EH (cell line): ENCODE data around the gene HTR2C.
"Not testable (repeated sequence)": the region's sequence is repeated elsewhere in the genome, so short reads cannot be mapped to it uniquely, and the experiment has no call there.

Experiments
- DNase-seq: peaks from one replicate; pipeline ENCODE4 v3.0.0-alpha.2; 2015; ENCODE audit warnings: low read depth

The HTR2C gene

DNA sequence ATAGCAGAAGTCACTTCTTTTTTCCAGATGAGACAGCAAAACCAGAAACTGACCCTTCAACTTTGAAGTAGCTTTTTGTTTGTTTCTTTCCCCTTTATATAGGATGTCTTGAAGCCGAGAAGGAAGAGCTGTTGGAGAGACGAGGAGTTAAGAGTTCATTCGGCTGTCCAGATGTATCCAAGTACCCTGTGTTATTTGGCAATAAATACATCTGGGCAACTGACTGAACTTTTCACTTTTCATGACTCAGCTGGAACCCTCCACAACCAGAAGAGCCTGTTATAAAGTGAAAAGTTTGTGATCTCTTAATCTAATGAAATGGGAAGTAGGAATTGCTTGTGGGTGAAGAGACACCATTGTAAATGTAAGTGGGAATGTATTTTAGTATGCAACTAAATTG, 131.2 kb downstream of the HTR2C start:
- DNase-seq = no peak

- DNase-seq = no peak
These were observed 134.0 kb downstream of the HTR2C start for GRCh38 chrX:114717921-114718320.

GRCh38 chrX:114766541-114766940, 182.7 kb downstream of the HTR2C start:
- DNase-seq = no peak

GRCh38 chrX:114774691-114775090, 190.8 kb downstream of the HTR2C start:
- peak; percentile 0 for DNase-seq

- no peak for DNase-seq
These were observed 199.0 kb downstream of the HTR2C start for GRCh38 chrX:114782925-114783324.

DNA sequence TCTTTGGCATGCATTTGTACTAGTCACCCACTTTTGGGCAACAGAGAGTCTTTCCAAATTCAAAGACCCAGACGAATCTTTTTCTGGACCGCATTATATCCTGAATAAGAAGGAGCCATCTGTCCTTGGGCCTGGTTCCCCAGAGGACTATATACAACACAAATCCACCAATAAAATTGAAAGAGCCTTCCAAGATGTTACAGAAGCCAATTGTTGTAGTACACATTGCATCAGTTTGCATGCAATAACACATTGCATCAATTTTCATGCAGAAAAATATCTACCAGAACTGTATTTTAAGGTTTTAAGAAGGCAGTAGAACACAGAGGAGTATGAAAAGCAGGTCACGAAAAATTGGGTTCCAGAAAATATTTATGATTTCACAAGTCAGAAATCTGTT, 203.2 kb downstream of the HTR2C start:
- no peak for DNase-seq

GRCh38 chrX:114797494-114797893, 213.6 kb downstream of the HTR2C start:
- no peak for DNase-seq

DNA sequence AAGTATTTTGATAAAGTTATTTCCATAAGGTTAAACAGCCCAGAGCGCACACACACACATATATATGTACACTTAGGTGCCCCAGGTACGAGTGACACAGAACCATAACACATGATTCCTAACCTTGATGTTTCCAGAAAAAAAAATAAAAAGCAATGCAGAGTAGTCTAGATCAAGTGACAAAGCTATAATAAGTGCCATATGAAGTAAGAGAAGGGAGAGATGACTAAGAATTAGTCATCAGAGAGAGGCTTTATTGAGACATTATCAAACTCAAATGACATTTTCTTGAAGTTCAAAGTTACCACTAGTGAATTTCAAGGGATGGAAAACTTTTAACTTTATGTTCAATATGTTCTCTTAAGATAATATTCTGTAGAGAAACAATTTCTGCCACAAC, 215.0 kb downstream of the HTR2C start:
- DNase-seq = peak; percentile 5

- peak; percentile 47 for DNase-seq
These were observed 216.8 kb downstream of the HTR2C start for GRCh38 chrX:114800719-114801118.

DNA sequence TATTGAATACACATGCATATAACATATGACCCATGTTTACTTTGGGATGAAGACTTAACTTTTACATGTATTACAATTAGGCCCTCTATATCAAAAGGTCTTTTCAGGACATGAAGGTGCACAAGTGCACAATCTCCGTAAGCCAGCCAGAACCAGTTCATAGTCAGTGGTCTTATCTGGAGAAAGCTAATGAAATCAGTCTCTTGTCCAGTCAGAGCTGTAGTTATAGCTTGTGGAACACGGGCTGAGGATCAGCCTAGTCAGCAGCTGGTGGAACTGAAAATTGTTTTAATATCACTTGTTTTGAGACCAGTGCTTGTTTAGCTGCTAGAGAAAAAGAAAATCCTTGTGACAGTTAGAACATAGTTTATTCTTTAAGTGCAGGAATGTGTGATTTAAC, 235.6 kb downstream of the HTR2C start:
- no peak for DNase-seq

- peak; percentile 38 for DNase-seq
These were observed 257.2 kb downstream of the HTR2C start for GRCh38 chrX:114841051-114841450.

- DNase-seq = no peak
These were observed 258.3 kb downstream of the HTR2C start for GRCh38 chrX:114842181-114842580.

GRCh38 chrX:114889481-114889880, 305.6 kb downstream of the HTR2C start:
- DNase-seq = no peak

- DNase-seq = no peak
These were observed 319.7 kb downstream of the HTR2C start for GRCh38 chrX:114903618-114904017.

DNA sequence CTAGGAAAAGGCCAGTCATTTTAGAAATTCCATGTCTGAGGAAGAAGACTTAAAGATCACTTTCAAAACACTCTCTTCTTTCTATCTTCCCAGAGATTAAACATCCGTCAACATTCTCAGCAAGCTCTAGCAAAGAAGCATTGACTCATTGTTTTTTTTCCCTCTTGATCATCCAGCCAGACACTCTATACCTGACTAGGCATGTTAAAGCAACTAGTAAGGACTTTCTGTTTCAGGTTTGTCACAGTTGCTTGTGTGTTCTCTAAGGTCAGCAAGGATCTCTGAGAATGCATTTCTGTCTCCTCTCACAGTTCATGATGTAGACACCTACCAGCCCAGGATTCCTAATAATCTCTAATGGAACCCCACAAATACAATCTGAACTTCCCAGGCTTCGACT, 321.4 kb downstream of the HTR2C start:
- no peak for DNase-seq

- no peak for DNase-seq
These were observed 323.2 kb downstream of the HTR2C start for GRCh38 chrX:114906984-114907510.

- DNase-seq = no peak
These were observed 340.5 kb downstream of the HTR2C start for GRCh38 chrX:114924423-114924822.

GRCh38 chrX:114924856-114925255, 341.0 kb downstream of the HTR2C start:
- DNase-seq = peak; percentile 57

- DNase-seq = no peak
These were observed 346.3 kb downstream of the HTR2C start for GRCh38 chrX:114930227-114930626.

DNA sequence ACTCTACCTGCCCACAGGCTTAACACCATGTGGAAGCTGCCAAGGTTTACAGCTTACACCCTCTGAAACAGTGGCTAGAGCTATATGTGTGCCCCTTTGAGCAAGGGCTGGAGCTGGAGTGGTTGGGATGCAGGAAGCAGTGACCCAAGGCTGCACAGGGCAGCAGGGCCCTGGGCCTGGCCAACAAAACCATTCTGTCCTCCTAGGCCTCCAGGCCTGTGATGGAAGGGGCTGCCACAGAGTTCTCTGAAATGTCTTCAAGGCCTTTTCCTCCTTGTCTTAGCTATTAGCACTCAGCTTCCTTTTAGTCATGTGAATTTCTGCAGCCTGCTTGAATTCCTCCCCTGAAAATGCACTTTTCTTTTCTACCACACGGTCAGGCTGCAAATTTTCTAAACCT, 348.7 kb downstream of the HTR2C start:
- DNase-seq = no peak

GRCh38 chrX:114933291-114933690, 349.4 kb downstream of the HTR2C start:
- not testable (repeated sequence) for DNase-seq

- not testable (repeated sequence) for DNase-seq
These were observed 353.2 kb downstream of the HTR2C start for GRCh38 chrX:114937090-114937489.

- no peak for DNase-seq
These were observed 368.8 kb downstream of the HTR2C start for GRCh38 chrX:114952696-114953095.
